ENCODE data around the gene FARS2.
A peak's percentile ranks its signal among the peaks of the same experiment; 100 is the strongest.

The FARS2 gene

DNA sequence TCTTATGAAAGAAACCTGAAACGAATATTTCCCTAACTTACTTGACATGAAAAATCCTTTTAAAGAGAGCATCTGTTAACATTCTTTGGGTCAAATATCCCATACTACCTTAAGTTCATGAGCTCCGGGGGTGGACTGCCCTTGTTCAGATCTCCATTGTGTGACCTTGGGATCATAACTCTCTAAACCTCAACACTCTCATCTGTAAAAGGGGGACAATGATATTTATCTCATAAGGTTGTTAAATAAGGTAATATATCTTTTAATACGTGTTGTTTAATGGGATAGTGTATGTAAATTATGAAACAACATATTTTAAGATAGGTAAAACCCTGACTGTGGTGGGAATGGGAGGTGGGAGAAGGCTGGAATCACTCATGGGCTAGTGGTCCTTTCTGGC is 326.3 kb downstream of the FARS2 start:
- no peak for DNase-seq (ENCODE audit: low spot score)

DNA sequence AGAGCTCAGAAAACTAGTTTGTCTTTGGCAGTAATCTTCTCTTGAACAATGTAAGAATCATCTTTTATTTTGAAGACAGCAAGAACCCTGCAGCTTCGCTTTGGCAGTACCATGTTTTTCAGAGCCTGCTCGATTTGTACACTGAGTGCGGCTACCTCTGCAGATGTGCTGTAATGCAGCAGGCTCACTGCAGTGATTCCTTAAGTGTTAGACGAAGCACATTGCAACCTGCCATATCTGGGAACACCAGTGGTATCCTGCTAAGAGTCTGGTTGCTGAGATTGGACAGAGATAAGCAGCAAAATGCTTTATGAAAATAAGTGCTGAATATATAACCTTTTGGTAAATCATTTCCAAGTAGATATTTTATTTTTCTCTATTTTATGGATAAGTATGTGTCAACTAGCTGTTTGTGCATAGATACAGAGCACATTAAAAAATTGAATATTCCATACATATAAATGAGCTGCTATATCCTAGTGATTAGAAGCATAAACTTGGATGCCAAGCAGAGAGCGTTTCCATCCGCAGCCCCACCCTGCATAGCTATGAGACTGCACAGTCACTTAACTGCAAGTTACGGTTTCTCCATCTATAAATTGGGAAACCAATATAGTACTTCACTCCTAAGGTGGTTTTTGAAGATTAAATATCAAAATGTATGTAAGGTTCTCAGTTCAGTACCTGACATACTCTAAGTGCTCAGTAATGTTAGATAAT is 328.3 kb downstream of the FARS2 start:
- no peak for DNase-seq (ENCODE audit: low spot score)

DNA sequence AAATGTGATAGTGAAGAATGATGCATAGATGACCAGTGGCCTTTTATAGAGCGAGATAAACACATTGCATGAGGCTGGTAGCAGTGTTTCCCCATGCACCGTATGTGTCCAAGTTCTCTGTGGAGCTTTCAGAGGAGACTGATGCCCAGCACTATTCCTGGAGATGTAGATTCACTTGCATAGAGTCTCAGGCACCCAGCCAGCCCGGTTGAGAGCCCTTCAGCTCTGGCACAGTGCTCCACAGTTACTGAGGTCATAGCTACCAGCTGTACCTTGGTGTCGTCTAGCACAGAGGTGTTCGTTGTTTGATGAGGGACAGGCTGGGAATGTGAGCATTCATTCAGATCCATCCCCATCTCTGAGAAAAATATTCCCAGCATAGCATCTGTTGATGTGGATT is 328.9 kb downstream of the FARS2 start:
- DNase-seq (ENCODE audit: low spot score), result no peak

DNA sequence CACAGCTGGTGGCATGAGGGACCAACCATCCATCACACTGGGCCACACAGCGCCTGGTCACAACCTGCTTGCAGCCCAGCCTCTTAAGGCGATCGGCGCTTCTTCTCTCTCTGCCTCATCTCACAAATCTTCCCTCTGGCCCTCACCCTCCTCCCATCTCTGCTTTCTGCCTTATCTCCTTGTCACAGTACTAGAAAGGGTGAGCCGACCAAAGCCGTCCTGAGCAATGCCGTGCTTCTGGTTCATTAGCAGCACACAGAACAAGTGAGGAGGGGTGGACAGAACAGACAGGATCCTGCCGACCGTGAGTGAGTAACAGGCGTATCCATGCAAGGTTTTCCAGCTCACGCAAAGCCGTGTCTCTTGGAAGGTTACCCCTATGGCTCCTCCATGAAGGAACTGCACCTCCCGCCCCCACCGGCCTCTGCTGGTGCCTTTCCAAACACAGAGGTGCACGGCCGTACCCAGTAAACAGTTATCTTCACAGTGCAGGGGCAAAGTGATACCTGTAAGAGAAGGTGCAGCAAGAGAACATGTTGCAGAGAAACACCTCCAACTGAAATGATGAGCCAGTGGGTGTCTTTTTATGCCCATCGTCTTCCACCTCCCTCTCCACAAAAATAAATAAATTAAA is 331.7 kb downstream of the FARS2 start:
- DNase-seq (ENCODE audit: low spot score), result no peak

DNA sequence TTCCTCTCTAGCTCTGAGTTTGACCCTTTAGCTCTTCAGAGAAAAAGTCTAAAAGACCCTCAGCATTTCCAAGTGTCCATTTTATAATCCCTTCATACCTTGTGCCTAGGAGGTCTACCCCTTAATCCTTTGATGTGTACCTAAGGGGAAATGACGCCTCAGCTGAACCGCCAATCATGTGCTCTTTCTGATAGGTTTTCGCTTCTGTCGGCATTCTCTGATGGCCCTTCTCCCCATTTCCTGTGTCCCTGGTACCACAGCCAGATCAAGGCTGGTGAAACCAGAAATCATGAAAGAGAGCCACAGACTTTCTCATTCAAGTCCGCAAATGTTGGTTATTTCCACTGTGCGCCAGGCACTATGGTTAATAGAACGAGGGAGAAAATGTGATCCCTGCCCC is 333.9 kb downstream of the FARS2 start:
- DNase-seq (ENCODE audit: low spot score), result no peak

DNA sequence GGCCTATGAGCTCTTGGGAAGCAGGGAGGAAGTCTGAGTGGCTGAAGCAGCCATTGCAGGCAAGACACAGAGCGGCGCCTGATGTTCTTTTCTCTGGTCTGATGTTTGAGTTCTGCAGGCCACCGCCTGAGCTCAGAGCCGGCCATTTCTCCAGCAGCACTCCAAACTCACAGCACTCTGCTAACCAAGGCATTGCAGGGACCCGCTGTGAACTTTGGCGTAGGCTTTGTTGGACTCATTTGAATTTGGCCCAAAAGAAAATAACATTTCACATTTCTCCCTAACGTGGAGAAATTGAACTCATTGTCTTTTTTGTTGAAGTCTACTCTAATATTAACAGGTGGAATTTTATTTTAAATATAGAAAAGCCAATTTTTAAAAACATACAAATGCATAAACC is 336.1 kb downstream of the FARS2 start:
- DNase-seq (ENCODE audit: low spot score), result no peak

DNA sequence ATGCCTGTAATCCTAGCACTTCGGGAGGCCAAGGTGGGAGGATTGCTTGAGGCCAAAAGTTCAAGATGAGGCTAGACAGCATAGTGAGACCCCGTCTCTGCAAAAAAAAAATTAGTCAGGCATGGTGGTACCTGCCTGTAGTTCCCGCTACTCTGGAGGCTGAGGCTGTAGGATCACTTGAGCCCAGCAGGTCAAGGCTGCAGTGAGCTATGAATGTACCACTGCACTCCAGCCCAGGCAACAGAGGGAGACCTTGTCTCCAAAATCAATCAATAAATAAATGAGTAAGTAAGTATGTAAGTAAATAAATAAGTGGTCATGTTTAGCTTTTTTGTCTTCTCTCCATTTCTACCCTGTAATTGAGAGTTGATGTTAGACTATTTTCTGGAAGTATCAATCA is 336.8 kb downstream of the FARS2 start:
- DNase-seq (ENCODE audit: low spot score), result no peak

DNA sequence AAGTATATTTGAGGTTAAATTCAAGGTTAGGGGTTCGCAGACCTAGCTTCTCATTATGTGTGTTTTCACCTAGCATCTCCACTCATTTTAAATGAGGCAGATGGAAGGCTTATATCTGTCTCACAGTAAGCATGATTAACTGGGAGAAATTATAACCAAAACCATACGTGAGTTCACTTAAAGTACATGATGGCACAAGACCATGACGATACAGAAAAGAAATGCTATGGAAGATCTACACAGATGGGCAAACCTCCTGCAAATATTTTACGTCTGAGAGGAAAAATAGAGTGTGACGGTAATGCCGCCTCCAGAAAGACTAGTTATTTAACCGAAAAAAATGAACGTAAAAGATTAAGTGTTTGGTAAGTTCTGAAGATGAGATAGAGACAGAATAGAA is 337.8 kb downstream of the FARS2 start:
- DNase-seq (ENCODE audit: low spot score), result no peak

DNA sequence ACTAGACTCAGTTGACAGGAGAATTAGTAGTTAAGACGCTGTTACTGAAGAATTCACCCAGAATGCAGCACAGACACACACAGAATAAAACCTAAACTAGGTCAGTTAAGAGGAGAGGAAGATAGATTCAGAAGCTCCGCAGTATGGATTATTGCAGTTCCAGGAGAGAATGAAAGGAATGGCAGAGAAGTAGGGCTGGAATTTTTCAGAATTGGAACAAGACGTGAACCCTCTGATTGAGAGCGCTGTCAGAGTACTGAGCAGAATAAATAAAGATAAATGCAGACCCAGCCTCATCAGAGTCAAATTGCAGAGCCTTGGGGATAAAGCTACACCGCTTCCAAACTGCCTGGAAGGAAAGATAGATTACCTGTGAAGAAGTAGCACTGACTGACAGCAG is 344.6 kb downstream of the FARS2 start:
- DNase-seq (ENCODE audit: low spot score), result no peak

DNA sequence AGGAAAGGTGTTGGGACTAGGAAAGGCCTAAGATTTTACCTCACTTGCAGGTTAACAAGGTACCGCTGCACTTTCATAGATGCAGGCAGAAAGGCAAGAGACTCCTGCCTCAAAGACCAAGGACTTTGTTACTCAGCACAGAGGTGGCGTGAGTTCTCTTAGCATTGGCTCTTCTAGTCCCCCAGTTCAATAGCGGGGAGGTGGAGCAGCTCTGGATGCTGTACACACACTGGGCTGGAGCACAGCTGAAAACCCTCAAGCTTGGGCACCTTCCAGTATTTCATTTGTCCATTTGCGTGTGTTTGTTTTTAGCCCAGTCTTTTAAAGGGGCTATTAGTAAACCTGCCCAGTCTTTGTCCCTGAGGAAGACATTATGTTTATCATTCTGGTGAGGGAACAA is 345.2 kb downstream of the FARS2 start:
- peak; percentile 32 for DNase-seq (ENCODE audit: low spot score)

DNA sequence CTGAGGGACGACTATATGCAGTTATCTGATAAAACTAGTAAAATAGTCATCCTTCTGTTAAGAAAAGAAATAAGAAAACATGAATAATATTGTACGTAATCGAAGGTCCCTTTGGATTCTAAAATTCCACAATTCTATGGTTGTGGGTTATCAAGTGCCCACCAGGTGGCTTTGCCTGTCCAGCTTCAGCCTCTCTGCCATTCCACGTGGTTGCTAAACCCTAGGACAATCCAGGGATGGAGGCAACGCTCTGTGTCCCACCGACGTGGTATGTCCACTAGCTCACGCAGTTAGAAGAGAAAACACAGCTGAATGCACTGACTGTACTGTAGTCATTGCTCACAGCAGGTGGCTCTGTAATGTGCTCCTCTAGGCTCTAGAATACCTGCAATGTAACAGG is 349.3 kb downstream of the FARS2 start:
- DNase-seq (ENCODE audit: low spot score), result no peak

DNA sequence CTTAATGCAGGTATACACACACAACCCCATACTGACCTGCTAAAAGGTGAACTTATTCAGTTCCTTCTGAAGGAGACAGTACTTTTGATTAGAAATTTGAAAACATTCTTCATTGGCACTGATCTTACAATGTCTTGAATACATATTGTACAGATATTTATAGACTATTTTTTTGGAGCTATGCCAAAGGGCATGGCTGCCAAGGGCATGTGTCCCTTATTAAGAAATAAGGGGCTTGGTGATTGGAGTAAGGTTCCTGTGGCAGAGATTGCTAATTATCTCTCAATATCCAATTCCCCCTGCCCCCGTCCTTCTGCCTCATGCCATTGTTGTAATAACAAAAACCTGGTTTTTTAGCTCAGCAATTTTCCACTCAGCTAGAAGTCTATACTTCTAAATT is 355.9 kb downstream of the FARS2 start:
- no peak for DNase-seq (ENCODE audit: low spot score)

DNA sequence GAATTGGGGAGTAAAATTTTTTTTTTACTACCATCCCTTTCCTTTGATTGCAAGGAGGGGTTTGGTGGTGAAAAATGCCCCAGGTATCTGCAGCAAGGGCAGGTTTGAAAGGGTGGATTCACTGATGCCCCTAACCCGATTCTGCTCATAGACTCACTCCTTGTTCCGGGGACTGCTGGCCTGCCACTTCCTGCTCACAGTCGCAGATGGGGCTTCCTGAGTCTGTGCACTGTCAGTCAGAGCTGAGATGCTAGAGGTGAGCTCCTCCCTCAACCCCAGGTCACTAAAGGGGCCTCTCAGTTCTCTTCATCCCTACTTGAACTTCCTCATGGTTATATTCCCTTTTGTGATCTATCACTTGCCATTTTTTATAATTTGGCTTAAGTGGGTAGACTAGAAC is 357.9 kb downstream of the FARS2 start:
- DNase-seq (ENCODE audit: low spot score), result no peak

DNA sequence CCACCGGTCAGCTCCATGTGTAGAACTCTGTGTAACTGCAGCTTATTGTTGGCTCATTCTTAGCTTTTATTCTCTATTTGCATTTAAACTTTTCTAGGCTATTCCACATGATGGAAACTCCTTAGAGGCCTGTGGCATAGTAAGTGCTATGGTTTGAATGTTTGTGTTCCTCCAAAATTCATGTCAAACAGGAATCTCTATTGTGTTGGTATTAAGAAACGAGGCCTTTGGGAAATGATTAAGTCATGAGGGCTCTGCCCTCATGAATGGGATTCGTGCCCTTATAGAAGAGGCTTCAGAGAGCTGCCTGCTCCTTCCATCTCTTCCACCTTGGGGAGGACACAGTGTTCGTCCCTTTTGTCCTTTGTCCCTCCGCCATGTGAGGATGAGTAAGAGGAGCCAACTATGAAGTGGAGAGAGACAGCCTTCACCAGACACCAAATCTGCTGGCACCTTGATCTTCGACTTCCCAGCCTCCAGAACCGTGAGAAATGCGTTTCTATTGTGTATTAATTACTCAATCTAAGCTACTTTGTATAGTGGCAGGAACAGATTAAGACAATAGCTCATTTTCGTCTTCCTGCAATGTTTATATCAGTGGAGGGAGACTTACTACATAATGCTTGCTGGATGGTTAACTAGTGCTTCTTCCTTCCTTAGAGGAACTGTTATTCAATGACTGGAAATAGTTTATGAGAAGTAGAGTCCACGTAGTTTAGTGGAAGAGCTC is 361.1 kb downstream of the FARS2 start:
- DNase-seq (ENCODE audit: low spot score), result no peak

DNA sequence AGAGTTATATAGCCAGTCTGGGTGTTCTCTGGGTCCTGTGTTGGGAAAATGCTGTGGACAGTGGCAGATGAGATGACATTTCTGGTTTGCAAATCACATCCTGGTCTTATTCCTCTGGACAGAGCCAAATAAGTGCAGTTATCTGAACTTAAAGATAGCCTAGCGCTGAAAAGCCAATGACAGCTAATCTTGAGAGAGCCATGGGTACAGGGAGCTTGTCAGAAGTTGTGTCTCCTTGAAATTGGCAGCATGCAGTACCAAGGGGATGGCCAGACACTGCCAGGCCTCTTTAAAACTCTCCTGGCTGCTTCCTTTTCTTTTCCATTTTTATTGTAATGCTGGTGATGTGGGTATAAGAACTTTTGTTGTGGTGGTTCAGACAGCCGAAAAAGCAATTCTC is 362.5 kb downstream of the FARS2 start:
- no peak for DNase-seq (ENCODE audit: low spot score)

DNA sequence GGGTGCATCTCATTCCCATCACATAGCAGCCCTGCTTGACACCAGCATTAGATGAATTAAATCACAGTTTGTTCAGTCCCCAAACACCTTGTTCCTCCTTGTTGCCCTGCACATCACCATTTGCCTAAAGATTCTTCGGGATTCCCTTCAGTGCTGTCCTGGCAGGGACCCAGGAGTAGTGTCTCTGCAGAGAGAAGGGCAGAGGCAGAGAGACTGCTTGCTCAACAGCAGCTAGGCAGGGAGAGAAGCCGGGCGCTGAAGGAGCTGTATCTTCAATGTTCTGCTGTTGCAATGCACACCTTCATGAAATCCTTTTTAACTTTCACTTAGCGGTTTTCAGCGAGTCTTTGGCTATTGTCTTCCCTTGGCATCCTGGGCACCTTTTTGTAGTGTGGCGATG is 362.9 kb downstream of the FARS2 start:
- DNase-seq (ENCODE audit: low spot score), result no peak

DNA sequence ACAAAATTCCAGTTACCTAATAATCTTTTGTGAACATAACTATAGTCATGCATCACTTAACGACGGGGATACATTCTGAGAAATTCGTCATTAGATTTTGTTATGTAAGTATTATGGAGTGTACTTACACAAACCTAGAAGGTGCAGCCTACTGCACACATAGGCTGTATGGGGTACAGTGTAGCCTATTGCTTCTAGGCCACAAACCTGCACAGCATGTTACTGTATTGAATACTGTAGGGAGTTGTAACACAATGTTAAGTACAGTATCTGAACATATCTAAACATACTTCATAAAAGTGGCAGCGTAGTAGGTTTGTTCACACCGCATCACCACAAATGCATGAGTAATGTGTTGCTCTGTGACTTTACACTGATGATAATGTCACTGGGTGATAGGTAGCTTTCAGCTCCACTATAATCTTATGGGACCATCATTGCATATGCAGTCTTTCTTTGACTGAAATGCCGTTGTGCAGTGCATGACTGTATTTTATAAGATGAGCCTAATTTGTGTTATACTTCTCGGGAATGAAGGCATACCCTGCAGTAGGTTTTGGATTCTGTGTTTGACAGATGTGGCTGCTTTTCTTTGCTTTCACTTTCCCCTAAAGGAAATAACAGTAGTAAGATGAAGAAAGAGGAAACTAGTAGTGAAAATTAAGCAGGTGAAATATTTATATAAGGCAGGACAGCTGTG is 365.6 kb downstream of the FARS2 start:
- DNase-seq (ENCODE audit: low spot score), result no peak

DNA sequence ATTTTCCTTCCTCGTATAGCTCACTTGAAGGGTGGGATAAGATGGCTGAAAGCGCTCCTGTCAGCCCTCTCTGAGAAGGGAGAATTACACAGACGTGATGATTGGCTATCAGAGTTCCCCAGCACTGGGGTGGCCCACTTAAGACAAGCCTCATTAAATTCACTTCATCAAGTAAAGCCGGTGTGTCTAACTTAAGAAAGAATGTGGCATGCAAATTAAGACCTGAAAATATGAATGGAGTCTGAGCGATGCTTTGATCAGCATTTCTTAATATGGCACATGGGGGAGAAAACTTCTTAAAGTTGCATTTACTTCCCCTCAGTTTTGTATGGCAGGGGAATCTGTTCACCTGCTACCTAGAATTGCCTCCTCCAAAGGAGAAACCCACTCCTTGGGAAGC is 369.3 kb downstream of the FARS2 start:
- no peak for DNase-seq (ENCODE audit: low spot score)

DNA sequence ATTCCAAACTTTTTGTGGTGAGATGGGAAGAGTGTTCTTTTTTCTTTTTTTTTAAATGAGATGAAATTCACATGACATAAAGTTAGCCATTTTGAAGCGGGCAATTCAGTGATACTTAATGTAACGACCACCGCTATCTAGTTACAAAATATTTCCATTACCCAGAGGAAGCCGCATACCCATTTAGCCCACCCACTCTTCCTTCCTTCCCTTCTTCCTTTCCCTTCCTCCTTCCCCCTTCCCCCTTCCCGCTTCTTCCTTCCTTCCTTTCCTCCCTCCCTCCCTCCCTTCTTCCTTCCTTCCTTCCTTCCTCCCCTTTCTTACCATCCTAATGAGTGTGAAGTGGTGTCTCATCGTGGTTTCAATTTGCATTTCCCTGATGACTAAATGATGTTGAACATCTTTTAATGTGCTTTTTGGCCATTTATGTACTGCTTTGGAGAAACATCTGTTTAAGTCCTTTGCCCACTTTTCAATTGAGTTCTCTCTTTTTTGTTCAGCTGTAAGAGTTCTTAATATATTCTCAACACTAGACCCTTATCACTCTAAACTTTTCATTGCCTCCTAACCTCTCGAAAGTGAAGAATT is 371.1 kb downstream of the FARS2 start:
- DNase-seq (ENCODE audit: low spot score), result no peak

DNA sequence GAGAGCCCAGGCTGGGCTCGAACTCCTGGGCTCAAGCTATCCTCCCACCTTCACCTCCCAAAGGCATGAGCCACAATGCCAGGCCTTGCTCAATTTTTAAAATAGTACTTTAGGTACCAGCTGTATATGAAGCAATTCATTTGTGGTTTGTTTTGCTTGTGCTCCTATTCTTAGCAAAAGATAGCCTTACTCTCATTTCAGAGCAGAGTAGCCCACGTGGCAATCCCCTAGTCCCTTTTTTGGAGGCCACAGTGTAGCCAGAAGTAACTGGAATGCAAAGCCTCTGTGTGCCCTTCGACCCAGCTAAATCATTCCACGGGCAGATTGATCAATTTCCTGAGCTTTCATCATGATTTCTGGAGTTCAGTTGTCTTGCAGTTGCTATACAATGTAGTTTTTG is 373.2 kb downstream of the FARS2 start:
- no peak for DNase-seq (ENCODE audit: low spot score)

DNA sequence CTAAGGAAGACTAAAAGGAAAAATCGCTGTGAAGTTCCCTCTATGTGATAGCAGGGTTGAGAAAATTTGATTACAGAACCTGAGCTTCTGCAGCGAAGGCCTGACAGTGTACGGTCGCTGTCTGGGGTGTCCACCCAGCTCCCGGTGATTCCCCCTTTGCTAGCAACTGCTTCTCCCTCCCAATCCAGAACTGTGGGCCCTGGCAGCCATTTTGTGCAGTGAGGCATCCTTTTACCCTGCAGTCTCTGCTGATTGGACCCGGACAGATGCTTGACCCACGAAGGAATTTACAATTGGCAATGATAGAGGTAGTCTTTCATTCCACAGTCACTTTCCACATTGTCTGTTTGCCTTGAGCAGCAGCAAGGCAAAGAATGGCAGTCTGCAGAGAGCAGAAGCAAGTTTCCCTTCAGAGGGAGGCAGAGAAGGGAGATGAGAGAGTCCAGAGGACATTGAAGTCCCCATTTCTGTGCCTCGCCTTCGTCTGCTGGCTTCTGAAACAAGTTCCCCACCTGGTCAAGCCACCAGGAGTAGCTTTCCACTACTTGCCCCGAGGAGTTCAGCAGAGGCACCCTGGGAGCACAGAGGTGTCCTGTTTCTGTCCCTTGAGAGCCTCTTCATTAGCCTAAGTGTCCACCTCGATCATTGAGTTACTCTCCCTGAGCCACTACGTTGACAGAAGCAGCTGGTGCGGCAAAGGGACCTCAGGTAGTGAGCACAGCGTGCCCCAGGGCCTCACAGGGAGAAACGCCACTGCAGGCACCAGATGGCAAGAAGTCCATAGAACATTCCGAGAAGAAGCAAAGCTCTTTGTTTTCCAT is 375.1 kb downstream of the FARS2 start:
- DNase-seq (ENCODE audit: low spot score), result no peak

DNA sequence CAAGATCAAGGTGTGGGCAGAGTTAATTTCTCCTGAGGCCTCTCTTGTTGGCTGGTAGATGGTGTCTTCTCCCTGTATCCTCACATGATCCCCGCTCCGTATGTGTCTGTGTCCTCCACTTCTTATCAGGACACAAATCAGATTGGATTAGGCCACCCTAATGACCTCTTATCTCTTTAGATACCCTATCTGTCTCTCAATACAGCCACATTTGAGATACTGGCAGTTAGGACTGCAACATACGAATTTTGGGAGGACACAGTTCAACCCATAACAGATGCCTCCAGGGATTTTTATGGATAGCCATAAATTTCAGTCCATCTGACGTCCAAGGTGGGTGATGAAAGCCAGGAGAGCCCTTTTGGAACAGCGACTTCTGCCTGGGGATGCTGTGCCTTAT is 376.4 kb downstream of the FARS2 start:
- no peak for DNase-seq (ENCODE audit: low spot score)

All from Ammon's horn (tissue), 1 donor.